Cerebellar cortex (tissue), 1 donor: Measurements from ENCODE around the gene SRGAP2B.
"Not testable (repeated sequence)": the region's sequence is repeated elsewhere in the genome, so short reads cannot be mapped to it uniquely, and the experiment has no call there.

ENCODE experiments used
- DNase-seq: peaks from one replicate; pipeline ENCODE4 v3.0.0-alpha.2; 2015; ENCODE audit warnings: low spot score

The SRGAP2B gene

DNA sequence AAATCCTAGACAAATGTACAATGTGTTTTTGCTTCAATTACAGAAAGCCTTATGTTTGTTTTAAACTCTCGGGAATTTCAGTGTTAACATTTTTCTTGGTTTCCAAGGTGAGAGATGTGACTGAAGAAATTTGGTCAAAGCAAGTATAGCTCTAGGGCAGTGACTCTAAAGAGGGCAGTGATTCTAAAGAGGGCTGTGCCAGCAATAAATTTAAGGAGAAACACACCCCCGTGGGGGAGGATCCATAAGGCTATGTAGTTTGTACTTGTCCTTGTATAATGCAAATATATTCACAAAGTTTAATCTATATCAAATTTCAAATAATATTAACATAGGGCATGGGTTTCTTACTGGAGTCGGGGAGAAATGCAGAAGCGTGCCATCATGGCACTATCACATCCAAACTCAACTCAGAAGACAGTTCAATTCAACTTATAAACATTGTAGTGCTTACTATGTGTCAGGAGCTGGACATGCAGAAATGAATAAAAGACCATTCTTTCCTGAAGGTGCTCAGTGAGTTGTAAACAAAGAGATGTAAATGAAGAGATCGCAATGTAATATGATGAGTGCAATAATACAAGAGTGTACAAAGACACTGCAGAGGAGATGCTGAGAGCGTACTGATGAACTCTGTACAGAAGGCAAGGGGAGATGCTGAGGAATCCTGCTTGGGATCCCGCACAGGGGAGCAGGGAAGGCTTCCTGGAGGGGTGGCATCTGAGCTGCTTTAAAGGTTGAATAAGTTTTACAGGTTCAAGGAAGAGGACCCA is 12.5 kb downstream of the SRGAP2B start:
- DNase-seq = not testable (repeated sequence)

DNA sequence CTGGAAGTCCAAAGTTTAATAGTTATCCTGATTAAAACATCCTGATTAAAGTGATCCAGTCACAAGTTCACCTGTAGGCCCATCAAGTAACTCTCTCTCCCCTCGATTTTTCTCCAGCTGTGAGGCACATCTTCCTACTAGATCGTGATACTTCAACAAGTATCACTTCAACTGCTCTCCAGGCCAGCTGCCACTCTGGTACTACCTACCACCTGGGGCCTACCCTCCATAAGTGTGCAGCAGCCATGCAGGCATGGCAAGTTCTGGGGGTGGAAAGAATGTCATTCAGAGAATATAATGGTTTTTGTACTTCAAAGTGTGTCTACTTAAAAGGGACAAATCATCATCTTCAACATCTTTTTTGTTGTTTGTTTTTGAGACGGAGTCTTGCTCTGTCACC is 14.9 kb downstream of the SRGAP2B start:
- not testable (repeated sequence) for DNase-seq

DNA sequence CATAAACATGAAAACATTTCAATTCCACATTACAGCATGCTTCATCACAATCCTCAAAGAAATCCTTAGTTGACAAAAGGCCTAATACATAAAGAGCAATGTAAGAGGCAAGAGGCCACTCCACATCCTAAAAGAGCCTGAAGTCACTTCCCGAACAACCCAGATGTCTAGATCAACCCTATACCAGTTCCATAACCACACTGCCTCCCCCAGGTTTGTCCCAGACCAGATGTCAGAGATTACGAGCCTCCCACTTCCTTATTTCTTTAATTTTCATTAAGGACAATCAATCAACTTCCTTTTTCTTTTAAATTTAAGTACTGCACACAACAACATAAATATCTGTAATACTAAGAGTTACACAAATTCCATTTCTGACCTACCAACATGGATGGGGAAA is 15.4 kb downstream of the SRGAP2B start:
- DNase-seq = not testable (repeated sequence)

DNA sequence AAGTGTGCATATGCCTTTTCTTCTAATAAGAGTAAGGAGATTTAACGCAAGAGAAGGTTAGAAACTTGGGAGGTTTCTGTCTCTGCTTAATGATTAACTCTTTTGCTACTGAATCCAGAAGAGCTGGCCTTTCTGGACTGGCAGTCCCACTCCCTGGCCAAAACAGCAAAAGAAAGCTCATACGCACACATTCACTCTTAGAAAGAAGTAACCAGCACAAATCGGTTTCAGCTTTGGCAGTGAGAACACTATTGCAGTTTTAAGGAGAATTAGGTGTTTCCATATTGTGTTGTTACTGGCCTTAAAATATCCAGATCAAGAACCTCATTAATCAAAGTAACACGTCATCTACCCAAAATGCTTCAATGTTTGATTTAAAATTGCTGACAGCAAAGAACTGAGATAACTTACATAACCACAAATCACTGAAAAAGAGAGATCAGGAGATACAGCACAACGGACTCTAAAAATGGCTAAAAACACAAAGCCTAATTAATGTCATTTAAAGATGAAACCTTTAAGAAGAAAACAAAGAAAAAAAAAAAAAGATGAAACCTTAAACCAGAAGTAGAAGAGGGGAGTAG is 16.2 kb downstream of the SRGAP2B start:
- not testable (repeated sequence) for DNase-seq

DNA sequence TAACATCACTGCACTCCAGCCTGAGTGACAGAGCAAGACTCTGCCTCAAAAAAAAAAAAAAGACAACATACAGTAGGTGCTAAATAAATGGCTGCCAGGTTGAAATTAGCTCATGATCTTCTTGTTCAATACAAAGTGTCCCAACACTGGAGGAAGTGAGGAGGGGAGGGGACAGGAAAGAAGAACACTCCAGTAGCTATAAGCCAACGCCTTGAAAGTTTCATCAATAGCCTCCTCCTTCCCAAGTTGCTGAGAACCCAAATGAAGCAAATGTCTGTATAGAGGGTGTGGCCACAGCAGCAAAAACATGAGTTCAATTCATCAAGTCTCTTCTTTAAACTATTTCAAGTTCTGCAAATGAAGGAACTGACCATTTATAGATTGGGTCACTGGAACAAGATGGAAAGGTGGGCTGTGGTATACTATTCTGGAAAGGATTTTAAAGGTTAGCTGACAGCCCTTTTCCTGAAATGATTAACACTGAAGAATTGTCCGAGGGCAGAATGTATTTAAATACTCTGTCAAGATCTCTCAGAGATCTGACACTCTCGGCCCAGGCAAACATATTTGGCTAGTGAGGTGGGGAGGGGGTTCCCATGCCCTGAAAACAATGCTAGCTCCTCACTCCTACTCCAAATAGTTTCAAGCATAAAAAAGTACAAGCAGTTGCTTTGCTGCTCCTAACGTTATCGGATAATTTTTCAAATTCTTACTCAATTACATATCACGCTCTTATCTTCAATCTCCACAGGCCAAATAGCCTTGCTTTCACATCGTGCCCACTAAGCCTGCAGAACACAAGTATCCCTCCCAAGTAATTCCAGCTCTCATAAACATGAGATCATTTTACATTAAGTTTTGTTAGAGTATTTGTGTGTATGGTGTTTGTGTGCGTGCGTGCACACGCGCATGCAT is 17.0 kb downstream of the SRGAP2B start:
- DNase-seq = not testable (repeated sequence)

DNA sequence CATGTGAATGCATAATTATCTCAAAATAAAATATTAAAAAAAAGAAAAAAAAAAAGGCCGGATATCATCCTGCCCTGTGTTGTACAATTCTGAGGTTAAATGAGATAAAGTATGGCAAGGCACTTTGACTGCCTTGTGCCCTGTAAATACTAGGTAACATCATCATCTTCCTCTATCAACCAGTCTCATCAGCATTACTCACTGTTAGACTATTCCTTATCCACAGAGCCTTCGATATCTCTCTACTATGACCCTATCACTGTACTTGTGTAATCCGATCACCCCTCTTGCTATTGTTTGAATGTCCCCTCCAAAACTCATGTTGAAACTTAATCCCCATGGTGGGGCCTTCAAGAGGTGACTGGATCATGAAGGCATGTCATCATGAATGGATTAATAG is 18.3 kb downstream of the SRGAP2B start:
- DNase-seq = not testable (repeated sequence)

DNA sequence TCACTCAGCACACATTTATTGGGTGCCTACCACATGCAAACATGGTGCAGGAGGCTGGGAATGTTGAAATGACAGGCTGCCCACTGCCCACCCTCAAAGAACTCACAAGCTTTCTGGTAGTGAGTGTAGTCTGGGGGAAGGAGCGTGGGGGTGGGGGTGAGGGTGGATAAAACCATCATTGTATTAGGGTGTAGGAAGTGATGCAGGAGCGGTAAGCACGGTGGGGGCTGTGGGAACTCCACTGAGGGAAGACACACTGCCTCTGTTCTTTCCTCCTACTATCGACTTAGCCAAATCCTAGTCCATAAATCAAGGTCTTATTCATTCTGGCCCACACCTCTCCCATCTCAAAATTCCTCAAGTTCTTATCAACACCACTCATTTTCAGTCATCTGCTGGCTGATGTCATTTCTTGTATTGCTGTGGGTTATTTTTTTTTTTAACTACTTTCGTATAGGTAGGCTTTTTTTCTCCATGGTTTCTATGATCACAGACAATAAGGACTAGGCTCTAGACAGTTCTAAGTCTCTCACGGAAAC is 21.0 kb downstream of the SRGAP2B start:
- DNase-seq = not testable (repeated sequence)

DNA sequence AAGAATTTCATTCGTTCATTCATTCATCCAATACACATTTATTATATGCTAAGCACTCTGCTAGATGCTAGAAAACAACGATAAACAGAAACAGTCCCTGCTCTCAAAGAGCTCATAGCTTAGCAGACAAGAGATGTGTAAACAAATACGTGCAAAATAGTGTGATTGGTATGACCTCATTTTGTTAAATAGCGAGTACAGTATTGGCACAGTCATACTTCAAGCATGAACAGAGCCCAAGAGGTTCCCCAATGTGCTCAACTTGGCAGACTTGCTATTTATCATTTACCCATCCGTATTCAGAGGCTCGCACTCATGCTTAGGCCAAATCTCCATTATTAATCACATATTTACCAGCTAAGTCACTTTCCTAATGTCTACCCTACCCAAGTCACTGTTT is 23.6 kb downstream of the SRGAP2B start:
- DNase-seq = not testable (repeated sequence)

DNA sequence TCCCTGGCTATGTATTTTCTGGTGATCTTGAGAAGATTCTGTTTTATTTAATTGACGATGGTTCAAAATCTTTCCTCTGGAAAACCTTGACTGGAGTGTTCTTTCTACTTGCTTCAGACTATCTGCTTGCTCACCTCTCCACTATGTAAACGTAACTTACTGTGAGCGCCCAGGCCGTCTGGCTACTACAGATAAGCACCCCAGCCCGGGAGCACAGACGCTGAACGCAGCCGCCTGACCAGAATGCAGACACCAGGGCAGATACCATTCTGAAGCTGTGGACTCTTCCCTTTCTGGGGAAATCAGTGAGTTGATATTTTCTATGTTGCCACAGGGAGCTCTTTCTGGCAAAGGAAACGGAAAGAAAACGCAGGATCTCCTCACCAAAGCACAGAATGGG is 28.6 kb downstream of the SRGAP2B start:
- not testable (repeated sequence) for DNase-seq

DNA sequence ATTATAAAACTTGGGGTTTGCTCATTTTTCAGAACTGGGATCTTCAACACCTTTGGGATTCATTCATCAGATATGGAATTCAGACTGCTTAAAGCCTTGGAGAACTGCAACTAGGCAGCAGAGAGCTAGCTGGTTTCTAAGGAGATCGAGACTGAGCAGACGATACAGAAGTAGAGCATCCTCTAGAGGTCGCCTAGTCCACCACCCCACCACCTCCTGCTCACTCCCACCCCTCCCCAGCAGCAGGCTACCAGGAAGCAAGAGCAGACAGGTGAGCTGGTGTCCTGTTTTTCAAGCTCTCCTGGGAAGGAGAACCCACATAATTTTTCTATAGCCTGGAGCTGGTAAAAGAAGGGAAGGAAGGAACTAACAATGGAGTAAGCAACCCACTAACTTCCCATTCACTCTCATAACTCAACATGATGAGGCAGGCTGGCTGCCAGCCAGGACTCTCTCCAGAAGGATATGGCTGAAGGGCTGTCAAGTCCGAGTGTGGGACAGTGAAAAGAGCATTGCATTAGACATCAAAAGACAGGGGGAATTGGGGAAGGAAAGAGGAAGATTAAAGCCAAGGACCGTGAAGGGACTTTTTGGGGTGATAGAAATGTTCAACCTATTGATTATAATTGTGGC is 29.8 kb downstream of the SRGAP2B start:
- DNase-seq = not testable (repeated sequence)

DNA sequence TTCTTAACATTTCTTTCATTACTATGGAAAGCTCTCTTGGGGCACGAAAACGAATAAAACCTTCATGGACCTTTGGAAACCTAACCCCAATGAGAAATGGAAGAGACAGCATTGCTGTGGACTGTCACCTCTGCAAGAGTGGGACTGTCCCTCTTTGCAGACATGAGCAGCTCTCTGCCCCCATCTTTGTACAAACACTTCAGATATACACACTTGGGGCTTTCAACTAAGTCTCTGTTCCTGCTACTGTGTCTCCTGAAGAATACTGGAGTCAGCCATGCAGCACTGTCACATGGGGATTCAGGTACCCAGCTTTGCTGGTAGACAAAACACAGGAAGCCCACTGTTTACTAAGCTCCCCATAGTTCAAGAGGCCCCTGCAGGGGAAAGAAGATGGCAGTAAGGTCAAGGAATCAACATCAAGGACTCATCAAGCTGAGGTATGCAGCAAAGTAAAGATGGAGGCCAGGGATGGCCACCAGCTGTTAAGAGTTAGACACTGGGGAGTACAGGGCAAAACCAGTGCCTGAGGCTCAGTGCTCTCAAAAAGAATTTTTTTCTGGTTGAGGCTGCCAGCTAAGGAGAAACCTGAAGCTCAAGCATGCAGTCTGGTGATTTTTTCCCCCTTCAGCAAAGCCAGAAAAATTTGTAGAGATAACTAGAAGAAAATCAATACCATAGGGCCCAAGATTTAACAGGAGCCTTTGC is 31.0 kb downstream of the SRGAP2B start:
- not testable (repeated sequence) for DNase-seq

DNA sequence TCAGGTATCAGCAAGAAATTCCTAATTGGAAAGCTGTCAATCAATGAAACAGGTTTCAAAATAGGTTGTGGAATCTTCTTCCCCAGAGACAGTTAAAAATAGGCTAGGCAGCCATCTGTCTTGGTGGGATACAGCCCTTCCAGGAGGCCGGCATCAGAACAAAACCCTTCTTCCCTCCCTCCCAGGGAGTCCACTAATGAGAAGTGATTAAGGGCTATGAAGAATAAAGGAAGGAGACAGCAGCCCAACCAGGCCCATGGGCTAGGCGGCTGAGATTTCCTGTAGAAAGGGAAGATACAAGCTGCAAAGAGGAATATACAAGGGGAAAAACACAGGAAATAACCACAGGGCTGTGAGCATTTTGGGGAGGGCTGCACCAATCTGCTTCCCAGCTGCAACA is 31.8 kb downstream of the SRGAP2B start:
- DNase-seq = not testable (repeated sequence)

DNA sequence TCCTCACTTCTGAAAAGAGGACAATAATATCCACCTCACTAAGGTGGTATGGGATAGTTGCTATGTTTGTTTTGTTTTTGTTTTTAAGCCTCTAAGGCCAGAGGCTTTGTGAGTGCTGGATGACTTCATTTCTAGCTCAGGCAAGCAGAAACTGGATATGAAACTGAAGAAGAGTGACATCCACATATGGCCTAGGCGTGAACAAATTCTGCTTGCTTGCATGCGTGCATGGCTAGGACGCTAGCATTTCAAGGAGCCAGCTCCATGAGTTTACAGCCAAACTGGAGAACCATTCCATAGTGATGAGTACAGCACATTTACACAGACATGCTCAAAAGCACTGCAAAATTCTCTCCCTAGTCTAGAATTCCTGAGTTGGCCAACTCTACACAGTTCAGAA is 36.9 kb downstream of the SRGAP2B start:
- not testable (repeated sequence) for DNase-seq

DNA sequence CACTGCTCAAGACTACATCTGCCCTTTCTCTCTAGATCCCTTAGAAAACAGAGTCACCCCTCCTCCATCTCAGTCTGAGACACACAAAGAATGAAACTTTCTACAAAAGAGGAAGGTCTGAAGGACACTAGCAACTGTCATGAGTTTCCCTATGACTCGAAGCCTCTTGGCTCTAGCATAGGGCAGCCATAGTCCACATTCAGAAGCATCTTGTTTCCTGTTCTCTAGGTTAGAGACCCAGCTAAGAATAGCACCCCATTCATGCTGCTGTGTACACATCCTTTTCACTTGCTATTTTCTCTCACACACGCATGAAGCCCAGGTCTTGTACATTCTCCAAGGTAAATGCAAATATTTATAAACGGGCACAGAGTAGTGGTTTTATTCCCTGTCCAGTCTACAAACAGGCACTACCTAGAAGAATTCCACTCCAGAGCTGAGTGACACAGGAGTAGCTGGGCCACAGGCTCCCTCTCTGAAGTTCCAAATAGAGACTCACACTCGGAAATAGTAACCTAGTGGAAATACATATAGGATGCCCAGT is 39.8 kb downstream of the SRGAP2B start:
- DNase-seq = not testable (repeated sequence)

DNA sequence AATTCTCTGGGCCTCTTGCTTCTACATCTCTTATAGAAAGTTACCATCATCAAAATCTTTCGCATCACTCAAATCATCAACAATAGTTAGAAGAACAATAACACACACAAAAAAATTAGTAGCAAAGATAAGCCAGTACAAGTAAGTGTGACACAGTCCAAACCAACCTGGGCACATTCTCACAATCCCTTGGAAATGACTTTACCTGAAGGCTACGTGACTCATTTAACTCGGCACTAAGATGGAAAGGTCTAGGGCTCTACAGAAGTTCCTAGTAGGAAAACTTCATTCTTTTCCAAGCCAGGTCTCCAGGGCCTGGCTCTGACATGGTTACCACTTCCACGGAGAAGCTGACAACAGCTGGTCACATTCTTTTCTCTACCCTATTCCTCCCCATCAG is 41.7 kb downstream of the SRGAP2B start:
- not testable (repeated sequence) for DNase-seq

DNA sequence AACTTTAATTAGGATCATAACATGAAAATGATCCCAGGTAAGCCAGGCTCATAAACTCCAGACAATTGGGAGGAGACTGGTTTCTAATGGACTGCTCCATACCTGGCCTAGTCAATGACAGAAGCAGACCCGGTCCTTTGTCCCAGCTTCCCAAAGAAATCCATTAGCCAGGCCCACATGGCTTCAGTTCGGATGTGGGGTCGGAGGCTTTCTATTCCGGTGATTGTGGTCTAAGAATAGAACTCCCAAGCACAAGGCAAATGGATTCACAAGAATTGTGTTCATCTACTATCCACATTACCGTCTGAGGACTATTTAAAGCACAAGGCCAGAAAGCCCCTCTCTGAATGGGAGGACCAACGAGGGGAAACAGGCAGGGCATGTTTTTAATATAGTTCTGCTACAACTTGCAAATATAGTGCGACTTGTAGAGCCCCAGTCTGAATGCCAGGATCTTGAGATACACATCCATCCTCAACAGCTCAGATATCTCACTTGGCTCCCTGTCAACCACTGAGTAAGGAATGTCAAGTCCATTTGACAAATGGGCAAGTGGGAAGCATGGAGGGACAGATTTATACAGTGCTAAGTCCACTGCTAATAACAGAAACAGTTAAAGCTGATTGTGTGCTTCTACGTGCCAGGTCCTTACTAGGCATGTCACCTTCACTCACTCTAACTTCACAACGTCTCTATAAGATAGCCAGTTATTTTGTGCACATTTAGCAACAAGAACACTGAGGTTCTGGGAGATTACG is 42.9 kb downstream of the SRGAP2B start:
- DNase-seq = not testable (repeated sequence)

DNA sequence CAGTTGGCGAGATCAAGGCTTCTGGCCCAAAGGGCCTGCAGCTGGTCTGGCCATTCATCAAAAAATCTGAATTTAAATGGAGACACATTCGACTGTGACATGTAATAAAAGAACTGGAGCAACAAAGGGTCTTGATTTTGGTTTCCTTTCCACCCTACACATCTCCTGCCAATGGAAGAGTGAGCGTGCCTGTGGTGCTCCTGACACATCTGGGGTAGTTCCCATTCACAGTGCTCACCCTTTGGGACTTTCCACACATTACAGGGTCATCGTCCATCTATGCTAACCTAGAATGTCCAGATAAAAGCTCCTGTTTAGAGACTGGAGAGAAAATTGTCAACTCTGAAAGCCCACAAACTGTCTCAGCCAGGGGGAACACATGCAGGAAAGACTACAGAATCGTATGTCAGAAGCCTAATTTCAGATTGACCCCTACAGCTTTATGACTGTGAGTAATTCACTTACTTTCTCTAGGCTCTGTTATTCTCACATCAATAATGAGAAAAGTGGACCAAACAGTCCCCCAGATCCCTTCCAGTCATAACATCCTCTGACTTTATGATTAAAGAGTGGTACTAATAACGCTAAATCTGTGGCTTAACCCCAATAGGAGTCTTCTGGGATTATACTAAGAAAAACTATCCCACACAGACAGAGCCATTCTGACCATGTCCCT is 46.8 kb downstream of the SRGAP2B start:
- DNase-seq = not testable (repeated sequence)

DNA sequence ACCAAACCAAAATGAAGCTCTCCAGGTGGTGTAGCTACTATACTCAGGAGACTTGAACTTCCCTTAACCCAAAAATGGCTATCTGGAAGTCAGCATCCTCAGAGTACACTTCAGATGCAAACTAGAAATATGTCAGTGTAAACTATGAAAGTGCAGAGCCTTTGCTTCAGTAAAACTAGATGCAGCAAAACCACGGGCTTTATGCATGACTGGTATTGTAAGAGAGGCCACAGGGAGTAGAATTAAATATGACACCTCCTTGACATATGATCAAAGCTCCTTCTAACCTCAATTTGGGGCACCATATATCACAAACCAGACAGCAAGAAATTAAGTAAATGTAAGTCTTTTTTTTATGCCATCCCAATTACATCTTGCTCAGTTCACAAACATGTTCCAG is 47.6 kb downstream of the SRGAP2B start:
- not testable (repeated sequence) for DNase-seq

DNA sequence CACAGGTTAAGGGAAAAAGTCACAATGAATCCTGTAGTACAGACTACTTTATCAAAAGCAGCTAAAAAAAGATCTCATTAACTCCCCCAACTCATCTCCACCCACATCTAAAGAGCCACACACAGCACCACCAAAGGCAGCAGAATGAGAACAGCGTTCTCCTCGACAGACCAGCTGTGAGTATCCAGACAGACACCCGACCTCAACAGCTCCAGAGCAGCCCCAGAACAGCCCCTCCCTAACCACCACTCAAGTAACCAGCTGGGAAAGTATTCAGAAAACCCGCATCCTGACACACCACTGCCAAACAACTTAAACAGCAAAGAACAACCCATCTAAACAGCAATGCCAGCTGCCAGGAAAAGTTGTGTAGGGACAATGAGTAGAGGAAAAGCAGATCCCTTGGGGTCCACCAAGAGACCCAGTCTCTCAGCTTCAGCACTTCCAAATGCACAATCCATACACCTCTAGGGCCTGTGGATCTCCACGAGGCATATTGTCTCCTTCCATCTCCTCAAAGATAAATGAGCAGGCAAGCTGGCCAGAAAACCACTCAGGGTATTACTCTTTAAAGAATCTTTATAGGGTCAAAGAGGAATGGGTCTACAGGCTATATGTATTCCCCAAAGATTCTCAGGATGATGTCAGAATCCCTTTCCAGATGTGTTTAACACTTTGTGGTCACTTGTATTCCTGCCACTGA is 49.4 kb downstream of the SRGAP2B start:
- DNase-seq = not testable (repeated sequence)
